CD4-positive, alpha-beta memory T cell (primary cell): ENCODE results near the gene ZMYND10. TPM values are rescaled to one million over a fixed set of nuclear protein-coding genes. Genes with fewer than 3 reads are reported as not detected.
A peak's percentile ranks its signal among the peaks of the same experiment; 100 is the strongest.

ENCODE experiments used
- CTCF ChIA-PET: fragments of 350-600 bp; sonication (Branson Sonifier 250); formaldehyde crosslinking; loops from one replicate; lab custom pipeline; 2021; ENCODE audit warnings: inconsistent platforms; ENCODE audit not compliant: partially characterized antibody; lab: Charles Lee
- POLR2A ChIA-PET: fragments of 350-600 bp; sonication (Branson Sonifier 250); formaldehyde crosslinking; loops from one replicate; lab custom pipeline; 2021; ENCODE audit not compliant: partially characterized antibody; lab: Charles Lee
- DNase-seq, 5 donors: peaks; one replicate each; pipeline versions ENCODE4 v3.0.0 to v3.0.0-alpha.2; 2020 to 2022; ENCODE audit warnings: mixed read lengths in 1 of 5
- H3K27ac ChIP-seq: one replicate; pipeline ENCODE4 v1.7.0; 2013; ENCODE audit warnings: low read depth, low read length
- H3K27me3 ChIP-seq: 2 replicates; pipeline ENCODE4 v1.7.0; 2013; ENCODE audit warnings: mild to moderate bottlenecking, low read length, moderate library complexity; ENCODE audit not compliant: insufficient read depth
- H3K36me3 ChIP-seq: 2 replicates; pipeline ENCODE4 v1.7.0; 2013; ENCODE audit warnings: mild to moderate bottlenecking, low read length, moderate library complexity; ENCODE audit not compliant: insufficient read depth
- H3K4me1 ChIP-seq: 2 replicates; pipeline ENCODE4 v1.7.0; 2013; ENCODE audit warnings: mild to moderate bottlenecking, low read length, moderate library complexity; ENCODE audit not compliant: insufficient read depth
- H3K4me3 ChIP-seq, 2 donors: one replicate each; pipeline ENCODE4 v1.7.0; 2013; ENCODE audit warnings: low read length in 2 of 2, mild to moderate bottlenecking in 1 of 2
- H3K9me3 ChIP-seq, 2 donors: one replicate each; pipeline ENCODE4 v1.7.0; 2013; ENCODE audit warnings: low read length in 2 of 2, control low read depth in 1 of 2; ENCODE audit not compliant: control insufficient read depth in 1 of 2
- H3K27ac Mint-ChIP-seq, 7 donors: one replicate each; pipeline ENCODE4 v1.8.0; 2020 to 2021; ENCODE audit warnings: mixed read lengths in 7 of 7, mild to moderate bottlenecking in 6 of 7, inconsistent platforms in 3 of 7, moderate library complexity in 3 of 7
- H3K27me3 Mint-ChIP-seq, 2 donors: one replicate each; pipeline ENCODE4 v1.8.0; 2020 to 2021; ENCODE audit warnings: mixed read lengths in 2 of 2
- H3K36me3 Mint-ChIP-seq, 2 donors: one replicate each; pipeline ENCODE4 v1.8.0; 2020 to 2021; ENCODE audit warnings: mixed read lengths in 2 of 2, inconsistent platforms in 1 of 2, mild to moderate bottlenecking in 1 of 2
- H3K4me1 Mint-ChIP-seq, 4 donors: one replicate each; pipeline ENCODE4 v1.8.0; 2020 to 2021; ENCODE audit warnings: mixed read lengths in 4 of 4, mild to moderate bottlenecking in 1 of 4
- H3K4me3 Mint-ChIP-seq, 8 donors: one replicate each; pipeline ENCODE4 v1.8.0; 2020 to 2021; ENCODE audit warnings: mixed read lengths in 8 of 8, mild to moderate bottlenecking in 7 of 8, moderate library complexity in 6 of 8, inconsistent platforms in 3 of 8
- H3K9me3 Mint-ChIP-seq, 8 donors: one replicate each; pipeline ENCODE4 v1.8.0; 2020 to 2021; ENCODE audit warnings: mixed read lengths in 8 of 8, mild to moderate bottlenecking in 5 of 8, inconsistent platforms in 3 of 8, moderate library complexity in 1 of 8
- intact Hi-C: fragments of 100-400 bp; cut with micrococcal nuclease; formaldehyde crosslinking; loops from one replicate; pipeline ENCODE4 v1.15.1; 2023
- polyA plus RNA-seq, 2 donors: library from polyadenylated mRNA; unstranded; fragments of 300-500 nt; fragmentation: Illumina TruSeq; gene quantifications; one replicate each; pipeline ENCODE4 v1.2.3, GENCODE V29; 2021
- total RNA-seq, 2 experiments: library from RNA; stranded (reverse); gene quantifications; one replicate each; pipeline ENCODE4 v1.2.3, GENCODE V29; 2021

The ZMYND10 gene
- total and polyA plus RNA-seq, 4 experiments from 2014 or later, result 3.7 to 4.2 TPM; not detected in 2

DNA sequence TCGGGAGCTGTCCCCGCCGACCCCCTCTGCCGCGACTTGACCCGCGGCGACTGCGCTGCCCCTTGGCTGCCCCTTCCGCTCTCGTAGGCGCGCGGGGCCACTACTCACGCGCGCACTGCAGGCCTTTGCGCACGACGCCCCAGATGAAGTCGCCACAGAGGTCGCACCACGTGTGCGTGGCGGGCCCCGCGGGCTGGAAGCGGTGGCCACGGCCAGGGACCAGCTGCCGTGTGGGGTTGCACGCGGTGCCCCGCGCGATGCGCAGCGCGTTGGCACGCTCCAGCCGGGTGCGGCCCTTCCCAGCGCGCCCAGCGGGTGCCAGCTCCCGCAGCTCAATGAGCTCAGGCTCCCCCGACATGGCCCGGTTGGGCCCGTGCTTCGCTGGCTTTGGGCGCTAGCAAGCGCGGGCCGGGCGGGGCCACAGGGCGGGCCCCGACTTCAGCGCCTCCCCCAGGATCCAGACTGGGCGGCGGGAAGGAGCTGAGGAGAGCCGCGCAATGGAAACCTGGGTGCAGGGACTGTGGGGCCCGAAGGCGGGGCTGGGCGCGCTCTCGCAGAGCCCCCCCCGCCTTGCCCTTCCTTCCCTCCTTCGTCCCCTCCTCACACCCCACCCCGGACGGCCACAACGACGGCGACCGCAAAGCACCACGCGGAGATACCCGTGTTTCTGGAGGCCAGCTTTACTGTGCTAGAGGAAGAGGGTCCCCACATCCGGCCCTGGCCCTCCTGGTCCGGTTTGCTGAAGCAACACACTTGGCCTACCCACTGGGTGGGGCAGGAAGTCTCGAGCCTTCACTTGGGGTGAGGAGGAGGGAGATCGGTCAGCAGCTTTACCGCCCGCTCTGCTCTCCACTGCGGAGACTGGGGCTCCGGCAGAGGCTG, 4.8 kb downstream of the ZMYND10 start, which contains the start of gene RASSF1:
TSS of gene RASSF1 (minus strand) at position 389 of the 882 bp plus-strand sequence. CDS start at position 358, 31 bp downstream.
- Mint-ChIP-seq H3K27me3 (no peaks in the 10 kb centered on the region), H3K4me3 (peak within 1 kb of the TSS; percentile 88 to 98 (median 95)), H3K9me3 (peaks cover 0 to 2% (median 0%) of the 10 kb centered on the region in 8 donors), H3K27ac (peak within 1 kb of the TSS; percentile 93 to 100 (median 98)), H3K36me3 (peaks cover 0 to 16% of the 10 kb centered on the region in 2 donors), H3K4me1 (peaks cover 26 to 78% (median 43%) of the 10 kb centered on the region in 4 donors)
- CTCF ChIA-PET, result interaction anchor here (0.8 to 5.8 kb wide), 6 partner anchors 8 to 209 kb away, joined by 3 to 84 read pairs (median 4); partner anchors contain the start of genes CYB561D2 and NPRL2
- POLR2A ChIA-PET, result interaction anchor here (1.0 to 23.7 kb wide), 13 partner anchors 5 to 1049 kb away, joined by 3 to 595 read pairs (median 8); partner anchors contain the start of genes C3orf18, CYB561D2, GNAI2 and HYAL2
- intact Hi-C loops, result no loop called here
- H3K27me3 ChIP-seq, result no peaks in the 10 kb centered on the region
- peak within 1 kb of the TSS; percentile 31 to 45 for H3K4me3 ChIP-seq
- no peaks in the 10 kb centered on the region for H3K36me3 ChIP-seq
- no peaks in the 10 kb centered on the region for H3K9me3 ChIP-seq
- peak; percentile 54 to 74 (median 58) for DNase-seq
- H3K27ac ChIP-seq, result peak within 1 kb of the TSS; percentile 96
- H3K4me1 ChIP-seq, result peaks cover 62% of the 10 kb centered on the region

DNA sequence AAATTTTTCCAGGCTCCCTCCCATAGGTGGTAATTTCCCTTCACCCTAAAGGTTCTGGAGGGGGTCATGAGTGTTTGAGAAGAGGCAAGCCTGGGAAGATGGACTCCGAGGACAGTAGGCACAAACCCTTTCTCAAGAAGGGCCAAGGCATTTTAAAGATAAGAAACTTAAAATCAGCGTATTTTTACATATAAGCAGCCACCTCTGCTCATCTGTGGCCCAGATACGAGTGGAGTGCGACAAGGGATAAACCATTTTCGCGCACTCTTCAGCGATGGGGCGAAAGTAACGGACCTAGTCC, 5.4 kb downstream of the ZMYND10 start:
- peak overlapping the region; percentile 31 to 34 for H3K4me3 ChIP-seq
- Mint-ChIP-seq H3K36me3 (peaks cover 0 to 16% of the 10 kb centered on the region in 2 donors), H3K4me3 (peak overlapping the region; percentile 88 to 98 (median 95)), H3K27ac (peak overlapping the region; percentile 93 to 100 (median 98)), H3K4me1 (peaks cover 28 to 80% (median 44%) of the 10 kb centered on the region in 4 donors), H3K27me3 (no peaks in the 10 kb centered on the region), H3K9me3 (peaks cover 0 to 2% (median 0%) of the 10 kb centered on the region in 8 donors)
- H3K9me3 ChIP-seq, result no peaks in the 10 kb centered on the region
- H3K27me3 ChIP-seq, result no peaks in the 10 kb centered on the region
- H3K27ac ChIP-seq, result peak overlapping the region; percentile 96
- no peaks in the 10 kb centered on the region for H3K36me3 ChIP-seq
- H3K4me1 ChIP-seq, result peaks cover 62% of the 10 kb centered on the region
- intact Hi-C loops, result no loop called here
- CTCF ChIA-PET, result interaction anchor here (0.8 to 5.8 kb wide), 6 partner anchors 8 to 209 kb away, joined by 3 to 84 read pairs (median 4); partner anchors contain the start of genes CYB561D2 and NPRL2
- no peak for DNase-seq
- POLR2A ChIA-PET, result interaction anchor here (1.0 to 23.7 kb wide), 12 partner anchors 5 to 1045 kb away, joined by 3 to 595 read pairs (median 8); partner anchors contain the start of genes C3orf18, CYB561D2, GNAI2 and HYAL2

DNA sequence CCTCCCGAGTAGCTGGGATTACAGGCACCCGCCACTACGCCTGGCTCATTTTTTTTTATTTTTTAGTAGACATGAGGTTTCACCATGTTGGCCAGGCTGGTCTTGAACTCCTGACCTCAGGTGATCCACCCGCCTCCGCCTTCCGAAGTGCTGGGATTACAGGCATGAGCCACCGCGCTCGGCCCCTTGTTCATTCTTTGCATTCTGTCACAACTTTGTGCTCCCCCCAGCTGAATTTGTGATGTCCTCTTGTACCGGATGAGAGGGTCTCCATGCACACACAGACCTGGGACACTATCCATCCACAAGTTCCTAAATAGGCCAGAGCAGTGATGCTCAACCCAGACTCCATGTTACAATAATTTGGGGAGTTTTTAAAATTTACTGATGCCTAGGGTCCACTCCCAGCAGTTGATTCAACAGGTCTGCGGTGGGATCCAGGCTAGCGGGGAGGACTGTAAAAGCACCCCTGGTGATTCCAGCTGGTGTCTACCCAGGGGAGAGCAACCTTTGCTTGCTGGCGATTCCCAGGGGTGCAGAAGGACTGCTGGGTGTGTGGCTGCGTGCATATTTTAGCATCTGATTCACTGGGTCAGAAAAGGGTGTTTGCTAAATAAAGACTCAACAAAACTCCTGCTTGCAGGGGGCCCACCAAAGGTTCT, 5.9 kb downstream of the ZMYND10 start:
- Histone ChIP-seq H3K4me1 (peaks cover 62% of the 10 kb centered on the region), H3K9me3 (no peaks in the 10 kb centered on the region), H3K4me3 (peak overlapping the region; percentile 45 to 49), H3K27me3 (no peaks in the 10 kb centered on the region), H3K36me3 (no peaks in the 10 kb centered on the region), H3K27ac (peak overlapping the region; percentile 96)
- ChIA-PET CTCF (interaction anchor here (0.6 to 5.8 kb wide), 6 partner anchors 9 to 209 kb away, joined by 3 to 84 read pairs (median 4); partner anchors contain the start of genes CYB561D2 and NPRL2), POLR2A (interaction anchor here (1.1 to 23.7 kb wide), 10 partner anchors 4 to 228 kb away, joined by 3 to 595 read pairs (median 42); partner anchors contain the start of genes C3orf18, CYB561D2, GNAI2 and HYAL2)
- Mint-ChIP-seq H3K27ac (peak overlapping the region; percentile 93 to 100 (median 98)), H3K4me1 (peaks cover 29 to 78% (median 44%) of the 10 kb centered on the region in 4 donors), H3K4me3 (peak overlapping the region; percentile 88 to 98 (median 95)), H3K36me3 (peaks cover 0 to 16% of the 10 kb centered on the region in 2 donors), H3K27me3 (no peaks in the 10 kb centered on the region), H3K9me3 (peaks cover 0 to 2% (median 0%) of the 10 kb centered on the region in 8 donors)
- intact Hi-C loops, result loop anchor here (5.0 kb wide), 1 partner anchor 102 kb away; the partner anchor contains the start of gene GNAI2
- DNase-seq, result no peak

DNA sequence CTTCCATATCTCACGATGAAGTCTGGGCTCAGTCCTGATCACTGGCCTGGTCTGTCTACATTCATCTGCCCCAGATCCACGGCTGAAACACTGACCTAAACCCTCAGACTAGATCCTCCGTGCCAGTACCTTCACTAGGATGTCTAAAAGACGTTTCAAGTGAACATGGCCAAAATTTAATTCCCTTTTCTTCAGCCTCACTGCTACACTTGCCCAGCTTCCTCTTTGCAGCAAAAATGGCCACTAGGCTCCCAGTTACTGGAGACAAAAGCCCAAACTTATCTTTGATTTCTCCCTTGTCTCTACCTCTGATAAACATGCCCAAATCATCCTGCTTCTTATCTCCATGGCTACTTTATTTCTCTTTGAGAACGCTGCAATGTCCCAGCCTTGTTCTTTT, 6.6 kb downstream of the ZMYND10 start:
- no peaks in the 10 kb centered on the region for H3K9me3 ChIP-seq
- peaks cover 0 to 17% of the 10 kb centered on the region in 2 donors for H3K36me3 Mint-ChIP-seq
- peaks cover 0 to 2% (median 0%) of the 10 kb centered on the region in 8 donors for H3K9me3 Mint-ChIP-seq
- peaks cover 36 to 82% (median 49%) of the 10 kb centered on the region in 4 donors for H3K4me1 Mint-ChIP-seq
- ChIA-PET CTCF (interaction anchor here (0.7 to 5.8 kb wide), 6 partner anchors 10 to 210 kb away, joined by 3 to 84 read pairs (median 4); partner anchors contain the start of genes CYB561D2 and NPRL2), POLR2A (interaction anchor here (1.5 to 20.5 kb wide), 8 partner anchors 10 to 1160 kb away, joined by 4 to 595 read pairs (median 68); partner anchors contain the start of genes CYB561D2, GNAI2, HEMK1 and HYAL2)
- no peak for DNase-seq
- peak overlapping the region; percentile 88 to 98 (median 95) for H3K4me3 Mint-ChIP-seq
- intact Hi-C loops, result loop anchor here (5.0 kb wide), 1 partner anchor 102 kb away; the partner anchor contains the start of gene GNAI2
- H3K27ac Mint-ChIP-seq, result peak overlapping the region; percentile 93 to 100 (median 98)
- no peaks in the 10 kb centered on the region for H3K27me3 ChIP-seq
- H3K27me3 Mint-ChIP-seq, result no peaks in the 10 kb centered on the region
- peaks cover 5% of the 10 kb centered on the region for H3K36me3 ChIP-seq
- peak overlapping the region; percentile 96 for H3K27ac ChIP-seq
- peaks cover 68% of the 10 kb centered on the region for H3K4me1 ChIP-seq
- H3K4me3 ChIP-seq, result peak overlapping the region; percentile 38 to 49

DNA sequence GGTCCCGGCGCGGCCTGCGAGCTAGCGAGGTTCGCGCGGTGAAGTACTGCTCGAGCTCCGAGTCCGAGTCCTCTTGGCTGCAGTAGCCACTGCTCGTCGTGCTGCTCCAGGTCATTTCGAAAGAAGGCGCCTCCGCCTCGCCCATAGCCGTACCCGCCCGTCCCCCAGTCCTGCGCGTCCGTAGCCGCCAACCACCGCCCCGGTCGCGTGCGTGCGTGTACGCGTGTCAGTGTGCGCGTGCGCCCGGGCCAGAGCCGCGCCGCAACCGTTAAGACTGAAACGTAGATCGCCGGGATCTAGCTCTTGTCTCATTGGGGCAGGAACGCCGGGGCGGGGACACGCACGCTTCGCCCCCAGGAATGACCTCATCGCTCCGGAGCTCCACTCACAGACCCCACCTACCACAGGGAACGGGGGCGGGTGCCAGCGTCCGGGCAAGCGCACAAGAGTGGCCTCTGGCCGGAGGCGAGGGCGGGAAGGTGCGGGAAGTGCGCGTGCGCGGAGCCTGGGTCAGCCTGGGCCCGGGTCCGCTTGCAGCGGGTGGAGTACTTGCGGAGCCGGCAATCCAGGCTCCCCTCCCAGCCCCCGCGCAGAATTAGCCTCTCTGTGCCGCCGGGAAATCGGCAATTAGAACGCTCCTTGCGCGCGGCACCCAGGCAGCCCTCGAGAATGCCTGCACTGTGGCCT, 8.2 kb downstream of the ZMYND10 start:
- ChIA-PET CTCF (interaction anchor here (0.6 to 5.8 kb wide), 16 partner anchors 8 to 274 kb away, joined by 3 to 84 read pairs (median 6); partner anchors contain the start of genes CYB561D2, HYAL1, HYAL2 and HYAL3), POLR2A (interaction anchor here (0.6 to 20.5 kb wide), 27 partner anchors 8 to 1898 kb away, joined by 3 to 595 read pairs (median 4); partner anchors contain the start of genes CCDC51, CYB561D2, GNAI2 and HEMK1)
- DNase-seq, result peak; percentile 89 to 98 (median 92)
- intact Hi-C loops, result loop anchor here (1.0 to 5.0 kb wide), 5 partner anchors 9 to 100 kb away; partner anchors contain the start of genes CYB561D2, GNAI2, HYAL3 and NAA80
- H3K36me3 Mint-ChIP-seq, result peaks cover 4 to 22% of the 10 kb centered on the region in 2 donors
- H3K9me3 Mint-ChIP-seq, result peaks cover 0 to 4% (median 0%) of the 10 kb centered on the region in 8 donors
- H3K27ac Mint-ChIP-seq, result peak overlapping the region; percentile 93 to 100 (median 98)
- Histone ChIP-seq H3K36me3 (peaks cover 6% of the 10 kb centered on the region), H3K9me3 (no peaks in the 10 kb centered on the region), H3K4me3 (peak overlapping the region; percentile 87 to 94), H3K27ac (peak overlapping the region; percentile 96), H3K27me3 (no peaks in the 10 kb centered on the region), H3K4me1 (peaks cover 80% of the 10 kb centered on the region)
- peak overlapping the region; percentile 88 to 98 (median 95) for H3K4me3 Mint-ChIP-seq
- peaks cover 42 to 76% (median 56%) of the 10 kb centered on the region in 4 donors for H3K4me1 Mint-ChIP-seq
- H3K27me3 Mint-ChIP-seq, result no peaks in the 10 kb centered on the region
